Esophagus (tissue), 2 donors: ENCODE data around the gene VASP. TPM values are rescaled to one million over a fixed set of nuclear protein-coding genes. Genes with fewer than 3 reads are reported as not detected.

ENCODE experiments used
- H3K27ac ChIP-seq, 2 donors: one replicate each; pipeline ENCODE4 v1.5.1; 2013; ENCODE audit warnings: low read depth in 2 of 2, mild to moderate bottlenecking in 2 of 2, inconsistent platforms in 1 of 2, low read length in 1 of 2, moderate library complexity in 1 of 2
- H3K27me3 ChIP-seq, 2 donors: one replicate each; pipeline ENCODE4 v1.6.1; 2013; ENCODE audit warnings: low read length in 2 of 2, control low read depth in 1 of 2, mild to moderate bottlenecking in 1 of 2; ENCODE audit not compliant: insufficient read depth in 2 of 2, control insufficient read depth in 1 of 2
- H3K36me3 ChIP-seq, 2 donors: one replicate each; pipeline ENCODE4 v1.6.1; 2013; ENCODE audit warnings: low read length in 1 of 2; ENCODE audit not compliant: control insufficient read depth in 2 of 2, insufficient read depth in 2 of 2
- H3K4me1 ChIP-seq, 2 donors: one replicate each; pipeline ENCODE4 v1.6.1; 2013; ENCODE audit warnings: low read length in 1 of 2; ENCODE audit not compliant: control insufficient read depth in 2 of 2, insufficient read depth in 2 of 2
- H3K4me3 ChIP-seq, 2 donors: one replicate each; pipeline ENCODE4 v1.5.1; 2013; ENCODE audit warnings: low read length in 2 of 2, mild to moderate bottlenecking in 2 of 2, low read depth in 1 of 2, moderate library complexity in 1 of 2
- H3K9me3 ChIP-seq, 2 donors: one replicate each; pipeline ENCODE4 v1.6.1; 2013; ENCODE audit warnings: mild to moderate bottlenecking in 2 of 2, low read depth in 1 of 2, low read length in 1 of 2, moderate library complexity in 1 of 2; ENCODE audit not compliant: control insufficient read depth in 2 of 2, insufficient read depth in 1 of 2
- WGBS, 2 donors: extraction: QIAGEN DNeasy Blood & Tissue Kit; methylation state at CpG; one replicate each; pipeline ENCODE4 v1.1.7; 2013; 5-methylcytosine and 5-hydroxymethylcytosine counted together
- polyA plus RNA-seq, 2 donors: library from polyadenylated mRNA; stranded (reverse); fragments of 200-250 nt; gene quantifications; one replicate each; pipeline ENCODE4 v1.2.3, GENCODE V29; 2013
- donor health status: healthy with polysubstance abuse.
- donor health status: Bipolar disorder and iron deficiency.

VASP gene
- polyA plus RNA-seq, 2 donors = 35.5 to 36.5 TPM

DNA sequence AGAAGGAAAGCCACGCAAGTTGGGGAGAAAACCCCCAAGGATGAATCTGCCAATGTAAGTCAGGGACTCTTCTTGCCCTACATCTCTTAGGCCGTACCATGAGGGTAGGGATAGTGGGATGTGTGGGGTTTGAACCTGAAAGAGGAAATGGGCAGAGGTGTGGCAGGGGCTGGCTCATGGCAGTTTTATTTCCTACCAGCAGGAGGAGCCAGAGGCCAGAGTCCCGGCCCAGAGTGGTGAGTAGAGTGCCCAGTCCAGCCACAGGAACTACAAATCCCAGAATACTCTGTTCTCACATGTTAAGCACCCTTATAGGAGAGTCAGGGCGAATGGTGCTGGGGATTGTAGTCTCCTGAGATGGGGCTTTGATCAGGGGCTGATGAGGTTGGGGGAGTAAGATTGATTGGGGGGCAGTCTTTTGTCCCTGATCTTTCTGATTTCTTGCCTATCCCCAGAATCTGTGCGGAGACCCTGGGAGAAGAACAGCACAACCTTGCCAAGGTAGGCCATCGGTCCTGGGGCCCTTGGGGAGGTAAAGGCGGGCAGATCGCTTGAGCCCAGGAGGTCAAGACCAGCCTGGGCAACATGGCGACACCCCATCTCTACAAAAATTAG lies 16.5 kb downstream of the VASP start:
- H3K4me1 ChIP-seq = peaks cover 0 to 9% of the 10 kb centered on the region in 2 donors
- H3K27ac ChIP-seq = peak overlapping the region in 1 of 2 donors; percentile 30
- WGBS, 2 donors = 67 to 69% methylated on average over 9 of the region's 9 CpGs
- H3K4me3 ChIP-seq = no peak overlapping the region
- peaks cover 0 to 3% of the 10 kb centered on the region in 2 donors for H3K9me3 ChIP-seq
- no peaks in the 10 kb centered on the region for H3K27me3 ChIP-seq
- H3K36me3 ChIP-seq = peaks cover 5 to 28% of the 10 kb centered on the region in 2 donors

DNA sequence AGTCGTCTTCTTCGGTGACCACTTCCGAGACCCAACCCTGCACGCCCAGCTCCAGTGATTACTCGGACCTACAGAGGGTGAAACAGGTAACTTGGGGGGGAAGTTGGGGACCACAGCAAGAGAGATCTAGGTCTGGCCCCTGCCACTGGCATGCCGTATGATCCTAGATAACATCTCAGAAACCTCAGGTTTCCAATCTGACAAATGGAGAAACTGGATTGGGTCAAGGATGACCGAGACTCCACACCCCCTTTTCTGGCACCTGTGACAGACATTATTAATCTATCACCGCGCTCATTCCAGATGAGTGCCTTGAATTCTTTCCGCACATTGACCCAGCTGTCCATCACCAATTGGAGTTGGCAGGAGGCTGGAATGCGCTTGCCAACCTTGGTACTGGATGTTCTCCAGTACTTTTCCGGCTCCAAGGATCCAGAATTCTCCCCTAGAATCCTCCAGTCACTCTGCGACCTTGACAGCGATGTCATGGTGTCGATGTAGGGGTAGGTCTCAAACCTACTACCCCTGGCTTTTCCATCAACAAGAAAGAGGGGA lies 17.4 kb downstream of the VASP start:
- Histone ChIP-seq H3K36me3 (peaks cover 5 to 28% of the 10 kb centered on the region in 2 donors), H3K9me3 (peaks cover 0 to 3% of the 10 kb centered on the region in 2 donors), H3K4me1 (peaks cover 4 to 13% of the 10 kb centered on the region in 2 donors), H3K27ac (no peak overlapping the region), H3K27me3 (no peaks in the 10 kb centered on the region), H3K4me3 (no peak overlapping the region)
- 79 to 86% methylated on average over 15 of the region's 15 CpGs for WGBS, 2 donors

DNA sequence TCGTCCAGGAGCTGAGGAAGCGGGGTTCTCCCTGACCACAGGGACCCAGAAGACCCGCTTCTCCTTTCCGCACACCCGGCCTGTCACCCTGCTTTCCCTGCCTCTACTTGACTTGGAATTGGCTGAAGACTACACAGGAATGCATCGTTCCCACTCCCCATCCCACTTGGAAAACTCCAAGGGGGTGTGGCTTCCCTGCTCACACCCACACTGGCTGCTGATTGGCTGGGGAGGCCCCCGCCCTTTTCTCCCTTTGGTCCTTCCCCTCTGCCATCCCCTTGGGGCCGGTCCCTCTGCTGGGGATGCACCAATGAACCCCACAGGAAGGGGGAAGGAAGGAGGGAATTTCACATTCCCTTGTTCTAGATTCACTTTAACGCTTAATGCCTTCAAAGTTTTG lies 18.9 kb downstream of the VASP start:
- H3K27me3 ChIP-seq = no peaks in the 10 kb centered on the region
- 70 to 73% methylated on average over 9 of the region's 9 CpGs for WGBS, 2 donors
- peaks cover 5 to 20% of the 10 kb centered on the region in 2 donors for H3K36me3 ChIP-seq
- H3K9me3 ChIP-seq = no peaks in the 10 kb centered on the region
- peaks cover 4 to 10% of the 10 kb centered on the region in 2 donors for H3K4me1 ChIP-seq
- peak overlapping the region in 1 of 2 donors; percentile 58 for H3K27ac ChIP-seq
- no peak overlapping the region for H3K4me3 ChIP-seq

DNA sequence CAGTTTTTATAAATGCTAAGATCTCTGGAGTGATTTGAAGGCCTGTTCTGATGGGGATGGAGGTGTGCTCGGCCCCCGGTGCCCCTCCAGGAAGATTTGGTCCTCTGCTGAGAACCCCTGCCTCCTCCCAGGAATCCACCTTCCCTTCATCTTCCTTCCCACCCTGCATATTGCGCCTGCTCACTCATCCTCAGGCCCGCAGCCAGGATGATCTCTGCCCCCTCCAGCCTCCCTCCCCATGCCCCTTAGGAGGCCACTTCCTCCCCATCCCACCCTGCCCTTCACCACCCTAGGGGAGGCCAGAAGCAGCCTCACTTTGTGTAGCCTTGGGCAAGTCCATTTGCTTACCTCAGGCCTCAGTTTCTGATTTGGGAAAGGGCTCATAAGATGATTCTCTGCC lies 19.7 kb downstream of the VASP start:
- 88 to 94% methylated on average over 4 of the region's 4 CpGs for WGBS, 2 donors
- no peak overlapping the region for H3K27ac ChIP-seq
- no peaks in the 10 kb centered on the region for H3K9me3 ChIP-seq
- peaks cover 4 to 9% of the 10 kb centered on the region in 2 donors for H3K4me1 ChIP-seq
- peaks cover 5 to 15% of the 10 kb centered on the region in 2 donors for H3K36me3 ChIP-seq
- no peaks in the 10 kb centered on the region for H3K27me3 ChIP-seq
- no peak overlapping the region for H3K4me3 ChIP-seq

DNA sequence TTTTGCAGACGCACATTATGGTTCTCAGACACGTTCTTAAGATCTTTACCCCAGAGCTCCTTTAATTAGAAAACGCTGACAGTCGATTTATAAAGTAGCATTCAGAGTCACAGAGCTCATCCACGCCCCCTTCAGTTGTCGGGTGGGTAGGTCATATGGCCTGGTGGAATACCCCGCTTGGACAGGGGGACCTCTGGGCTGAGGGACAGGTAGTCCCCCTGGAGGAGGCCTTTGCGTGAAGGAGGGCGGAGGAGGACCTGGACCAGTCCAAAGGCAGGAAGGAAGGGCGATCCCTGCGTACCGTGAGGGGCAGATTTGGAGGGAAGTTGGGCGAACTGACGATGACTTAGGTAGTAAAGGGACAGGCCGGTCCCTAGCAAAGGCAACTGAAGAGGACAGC lies 20.5 kb downstream of the VASP start:
- Histone ChIP-seq H3K4me1 (peaks cover 4 to 9% of the 10 kb centered on the region in 2 donors), H3K36me3 (peaks cover 5 to 14% of the 10 kb centered on the region in 2 donors), H3K9me3 (no peaks in the 10 kb centered on the region), H3K27ac (peak overlapping the region; percentile 54 to 60), H3K27me3 (no peaks in the 10 kb centered on the region), H3K4me3 (no peak overlapping the region)
- 59 to 65% methylated on average over 15 of the region's 15 CpGs for WGBS, 2 donors

DNA sequence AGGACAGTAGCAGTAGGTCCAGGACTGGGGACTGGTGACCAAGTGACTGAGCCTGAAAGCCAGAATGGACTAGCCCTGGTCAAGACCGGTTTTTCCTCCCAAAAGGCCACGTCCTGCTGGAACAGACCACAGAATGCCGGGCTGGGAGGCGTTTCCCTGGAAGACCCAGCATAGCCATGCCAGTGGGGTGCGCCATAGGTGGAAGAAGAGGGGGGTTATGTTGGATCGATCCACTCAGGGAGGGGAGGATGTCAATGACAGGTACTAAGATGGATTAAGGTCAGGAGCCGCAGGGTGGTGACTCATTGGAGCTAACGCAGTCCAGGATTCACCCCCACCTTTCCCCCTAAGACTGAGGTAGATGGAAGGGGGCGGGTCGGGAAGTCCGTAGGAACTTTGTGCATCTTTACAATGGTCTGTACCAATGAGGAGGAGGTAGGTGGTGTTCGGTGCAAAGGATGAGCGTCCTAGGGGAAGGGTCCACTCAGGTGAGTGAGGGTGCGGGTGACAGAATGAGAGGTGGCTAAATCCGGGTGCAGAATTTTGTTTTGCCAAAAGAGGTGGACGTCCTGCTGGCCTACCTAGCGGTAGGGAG lies 21.0 kb downstream of the VASP start:
- no peaks in the 10 kb centered on the region for H3K27me3 ChIP-seq
- H3K4me1 ChIP-seq = peaks cover 4 to 9% of the 10 kb centered on the region in 2 donors
- H3K4me3 ChIP-seq = peak overlapping the region; percentile 32
- 22 to 23% methylated on average over 17 of the region's 17 CpGs for WGBS, 2 donors
- H3K27ac ChIP-seq = peak overlapping the region; percentile 60 to 69
- H3K36me3 ChIP-seq = peaks cover 5 to 14% of the 10 kb centered on the region in 2 donors
- H3K9me3 ChIP-seq = no peaks in the 10 kb centered on the region

DNA sequence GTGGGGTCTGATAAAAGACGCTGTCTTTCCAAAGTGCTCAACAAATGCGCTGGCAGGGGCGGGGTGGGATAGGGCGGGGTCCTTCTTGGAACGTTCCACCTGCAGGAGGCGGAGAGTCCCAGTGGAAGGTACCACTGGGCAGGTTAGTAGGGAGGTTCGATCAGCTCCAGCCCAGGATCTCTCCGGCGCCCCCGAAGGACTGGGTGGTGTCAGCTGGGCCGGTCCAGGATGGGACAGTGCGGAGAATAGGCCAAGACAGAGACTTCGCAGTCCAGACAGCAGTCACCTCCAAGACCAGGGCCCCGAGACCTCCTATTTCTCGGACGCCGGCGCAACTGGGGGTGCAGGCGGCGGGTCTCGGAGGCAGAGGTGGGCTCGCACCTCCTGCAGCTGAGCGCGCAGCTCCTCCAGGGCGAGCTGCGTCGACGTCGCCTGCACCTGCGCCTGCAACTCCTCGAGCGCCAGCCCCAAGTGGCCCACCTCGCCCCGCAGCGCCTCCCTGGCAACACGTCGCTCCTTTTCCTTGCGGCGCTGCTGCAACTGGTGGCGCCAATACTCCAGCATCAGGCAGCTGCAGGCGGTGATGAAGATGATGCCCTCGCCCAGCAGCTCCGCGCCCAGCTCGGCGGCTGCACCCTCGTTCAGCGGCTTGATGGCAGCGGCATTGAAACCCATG lies 21.6 kb downstream of the VASP start:
- peak overlapping the region; percentile 32 to 47 for H3K4me3 ChIP-seq
- peak overlapping the region; percentile 60 to 69 for H3K27ac ChIP-seq
- 8% methylated on average over 43 to 49 of the region's 49 CpGs for WGBS, 2 donors
- no peaks in the 10 kb centered on the region for H3K27me3 ChIP-seq
- H3K4me1 ChIP-seq = peaks cover 4 to 10% of the 10 kb centered on the region in 2 donors
- peaks cover 5 to 14% of the 10 kb centered on the region in 2 donors for H3K36me3 ChIP-seq
- no peaks in the 10 kb centered on the region for H3K9me3 ChIP-seq

DNA sequence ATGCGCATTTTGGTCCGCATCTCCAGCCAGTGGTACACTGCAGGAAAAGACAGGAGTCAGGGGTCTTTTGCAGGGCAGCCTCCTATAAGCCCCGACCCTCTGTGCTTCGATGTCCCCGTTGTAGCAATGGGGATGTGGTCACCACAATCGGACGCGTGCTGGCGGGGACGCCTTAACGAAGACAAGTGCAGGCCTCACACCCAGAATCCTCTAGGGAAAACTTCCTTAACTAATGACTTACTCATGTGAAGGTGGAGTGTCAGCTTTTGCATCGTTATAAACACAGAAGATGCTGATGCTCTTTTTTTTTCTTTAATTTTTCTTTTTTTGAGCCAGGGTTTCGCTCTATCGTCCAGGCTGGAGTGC lies 22.1 kb downstream of the VASP start:
- no peaks in the 10 kb centered on the region for H3K27me3 ChIP-seq
- no peak overlapping the region for H3K27ac ChIP-seq
- H3K4me3 ChIP-seq = peak overlapping the region in 1 of 2 donors; percentile 47
- peaks cover 5 to 12% of the 10 kb centered on the region in 2 donors for H3K36me3 ChIP-seq
- 25 to 28% methylated on average over 14 of the region's 14 CpGs for WGBS, 2 donors
- H3K9me3 ChIP-seq = no peaks in the 10 kb centered on the region
- peaks cover 4 to 10% of the 10 kb centered on the region in 2 donors for H3K4me1 ChIP-seq

DNA sequence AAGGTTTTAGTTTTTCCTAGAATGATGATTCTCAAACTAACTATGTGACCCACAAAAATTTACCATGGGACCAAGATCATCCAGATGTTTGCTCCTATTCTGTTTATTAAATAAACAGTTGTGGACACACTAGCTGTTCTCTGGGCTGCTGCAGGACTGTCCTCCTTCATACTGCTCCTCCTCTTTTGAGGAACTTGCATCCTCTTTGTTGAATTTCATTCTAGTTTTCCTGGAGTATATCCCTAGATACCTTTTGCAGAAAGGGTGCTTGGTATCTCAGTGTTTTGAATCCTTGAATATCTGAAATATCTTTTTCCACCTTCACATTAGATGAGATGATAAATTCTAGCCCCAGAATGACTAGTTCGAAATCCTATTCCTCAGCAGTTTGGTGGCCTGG lies 24.1 kb downstream of the VASP start:
- WGBS, 2 donors = 93 to 94% methylated on average over 1 of the region's 1 CpG
- H3K9me3 ChIP-seq = no peaks in the 10 kb centered on the region
- H3K4me1 ChIP-seq = peaks cover 4 to 10% of the 10 kb centered on the region in 2 donors
- no peaks in the 10 kb centered on the region for H3K36me3 ChIP-seq
- H3K4me3 ChIP-seq = no peak overlapping the region
- no peaks in the 10 kb centered on the region for H3K27me3 ChIP-seq
- H3K27ac ChIP-seq = no peak overlapping the region
